Activated gamma-delta T cell (primary cell): ENCODE results near the gene IL10RB.

Source experiments
- DNase-seq: peaks from one replicate; lab custom pipeline; 2025; lab: John Stamatoyannopoulos, UW

The IL10RB gene

GRCh38 chr21:33330726-33331125 is 64.6 kb downstream of the IL10RB start:
- no peak for DNase-seq

GRCh38 chr21:33332143-33332542 is 66.0 kb downstream of the IL10RB start:
- DNase-seq = no peak

- no peak for DNase-seq
Observed at GRCh38 chr21:33334191-33334590, 68.0 kb downstream of the IL10RB start.

GRCh38 chr21:33334824-33335223 is 68.7 kb downstream of the IL10RB start:
- DNase-seq = no peak

GRCh38 chr21:33339135-33339534 is 73.0 kb downstream of the IL10RB start:
- DNase-seq = no peak

- DNase-seq = no peak
Observed at GRCh38 chr21:33339918-33340317, 73.8 kb downstream of the IL10RB start.

GRCh38 chr21:33345751-33346238 is 79.6 kb downstream of the IL10RB start:
- DNase-seq = no peak
